PC-3 (cell line): Measurements from ENCODE around the gene JAKMIP1.
A peak's percentile ranks its signal among the peaks of the same experiment; 100 is the strongest.

Experiments used
- CTCF ChIP-seq: fragments of 300-600 bp; sonication (generic); conservative IDR thresholded peaks from 2 replicates; pipeline ENCODE4 v1.5.1; 2017; ENCODE audit warnings: antibody characterized with exemption, low read depth, mild to moderate bottlenecking, low read length
- EZH2 ChIP-seq: fragments of 300-600 bp; sonication (generic); IDR thresholded peaks from one replicate; pipeline ENCODE4 v1.6.1; 2017; ENCODE audit warnings: antibody characterized with exemption, mild to moderate bottlenecking, low read length; ENCODE audit not compliant: unreplicated experiment
- EZH2phosphoT487 ChIP-seq: fragments of 300-600 bp; sonication (generic); IDR thresholded peaks from 2 replicates; pipeline ENCODE4 v1.6.1; 2018; ENCODE audit warnings: mild to moderate bottlenecking, antibody characterized with exemption, low read length, borderline replicate concordance

GRCh38 chr4:6109842-6110560 lies 90.3 kb downstream of the JAKMIP1 start:
- peak; percentile 46 for TF ChIP-seq CTCF
- TF ChIP-seq EZH2: no peak
- no peak for TF ChIP-seq EZH2phosphoT487
